Glomerular visceral epithelial cell (primary cell): Measurements from ENCODE around the gene GIT1.

Experiments used
- DNase-seq: peaks from one replicate; pipeline ENCODE4 v3.0.0-alpha.2; 2016; ENCODE audit errors: extremely low spot score

GIT1 gene

DNA sequence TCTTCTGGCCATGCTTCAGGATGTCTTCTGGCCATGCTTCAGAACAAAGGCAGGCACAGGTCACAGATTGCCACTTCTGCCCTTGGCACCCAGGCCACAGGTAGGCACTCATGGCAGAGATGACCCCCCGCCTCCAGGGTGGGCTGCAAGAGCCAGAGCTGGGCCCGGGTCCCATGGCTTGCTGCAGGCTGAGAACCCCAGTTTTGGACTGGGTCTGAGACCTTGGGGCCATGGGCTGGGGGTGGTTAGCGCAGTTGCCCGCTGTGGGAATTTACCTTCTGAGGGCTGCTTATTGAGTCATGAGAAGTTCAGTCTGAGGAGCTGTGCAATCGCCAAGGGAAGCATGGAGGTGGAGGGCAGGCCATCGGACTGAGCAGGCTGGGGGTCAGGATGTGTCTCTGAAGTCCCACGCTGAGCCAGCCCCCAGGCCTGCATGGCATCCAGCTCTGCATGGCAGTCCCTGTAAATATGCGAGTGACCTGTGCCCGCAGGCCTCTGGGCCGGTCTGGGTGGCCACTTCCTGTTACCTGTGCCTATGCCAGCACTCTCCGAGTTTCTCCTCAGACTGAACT lies 5.2 kb upstream of the GIT1 start:
- no peak for DNase-seq

DNA sequence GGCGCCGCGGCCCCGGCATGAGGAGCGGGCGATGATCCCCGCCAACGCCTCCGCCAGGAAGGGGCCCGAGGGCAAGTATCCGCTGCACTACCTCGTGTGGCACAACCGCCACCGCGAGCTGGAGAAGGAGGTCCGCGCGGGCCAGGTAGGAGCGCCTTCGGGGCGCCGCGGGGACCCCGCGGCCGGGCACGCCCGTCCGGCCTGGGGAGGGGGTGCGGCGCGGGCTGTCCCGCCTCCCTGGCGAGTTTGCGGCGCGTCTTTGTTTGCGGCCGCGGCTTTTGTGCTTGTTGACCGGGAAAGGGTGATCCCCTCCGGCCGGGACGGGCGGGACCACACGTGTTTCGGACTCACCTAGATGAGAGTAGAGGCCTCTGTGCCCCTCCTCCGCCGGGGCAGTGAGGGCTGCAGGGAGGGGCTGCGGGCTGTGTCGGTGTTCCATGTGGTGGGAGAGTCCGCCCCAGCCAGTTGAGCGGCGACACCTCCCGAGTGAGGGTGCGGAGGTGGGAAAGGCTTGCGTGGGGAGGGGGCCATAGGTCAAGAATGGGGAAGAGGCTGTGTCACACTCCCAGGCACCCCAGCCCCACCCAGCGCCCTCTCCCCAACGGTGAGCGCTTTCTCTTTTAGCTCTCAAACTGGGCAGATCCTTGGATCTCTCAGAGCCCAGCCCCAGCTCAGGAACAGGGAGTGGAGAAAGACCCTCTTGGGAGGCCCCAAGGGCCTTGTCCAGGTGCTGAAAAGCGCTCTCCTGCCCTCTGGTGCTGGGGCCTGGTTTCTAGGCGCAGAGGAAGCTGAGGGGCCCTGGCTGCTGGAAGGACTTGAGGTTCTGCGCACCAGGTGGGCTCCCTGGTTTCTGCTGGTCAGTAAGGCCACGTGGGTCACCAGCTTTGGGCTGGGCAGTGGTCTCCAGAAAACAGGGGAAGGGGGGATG lies 4.4 kb upstream of the GIT1 start:
- no peak for DNase-seq

DNA sequence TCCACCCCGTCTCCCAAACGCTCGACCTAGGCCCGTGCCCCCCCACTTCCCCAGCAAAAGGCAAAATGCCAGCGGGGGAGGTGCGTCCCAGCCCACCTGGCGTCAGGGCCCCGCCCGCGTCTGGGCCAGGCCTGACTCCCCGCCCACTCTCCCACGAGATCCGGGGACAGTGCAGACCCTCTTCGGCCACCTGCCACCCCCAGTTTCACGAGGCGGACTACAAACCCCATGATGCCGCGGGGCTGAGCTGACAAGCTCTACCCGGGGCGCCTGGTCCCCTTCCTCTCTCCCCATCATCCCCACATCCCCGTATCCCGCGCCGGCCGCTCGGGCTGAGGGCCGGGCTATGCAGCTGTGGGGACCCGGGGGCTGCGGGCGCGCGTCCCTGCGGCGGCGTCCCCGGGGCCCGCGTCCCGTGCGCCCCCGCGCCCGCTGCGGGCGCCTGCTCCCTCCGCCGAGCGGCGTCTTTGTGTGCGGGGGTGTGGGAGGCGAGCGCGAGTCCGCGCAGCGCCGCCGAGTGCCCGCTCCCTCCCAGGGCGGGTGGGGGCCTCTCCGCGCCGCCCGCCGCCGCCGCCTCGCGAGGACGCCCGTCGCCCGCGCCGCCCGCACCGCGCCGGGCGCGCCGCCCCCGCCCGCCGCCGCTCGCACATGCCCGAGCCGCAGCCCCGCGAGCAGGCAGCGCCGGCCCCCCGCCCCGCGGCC lies 3.6 kb upstream of the GIT1 start, which contains the start of gene ANKRD13B:
TSS of gene ANKRD13B (plus strand) at position 283 of the 702 bp plus-strand sequence. CDS start 490 bp downstream, outside the sequence.
- DNase-seq, result no peak

DNA sequence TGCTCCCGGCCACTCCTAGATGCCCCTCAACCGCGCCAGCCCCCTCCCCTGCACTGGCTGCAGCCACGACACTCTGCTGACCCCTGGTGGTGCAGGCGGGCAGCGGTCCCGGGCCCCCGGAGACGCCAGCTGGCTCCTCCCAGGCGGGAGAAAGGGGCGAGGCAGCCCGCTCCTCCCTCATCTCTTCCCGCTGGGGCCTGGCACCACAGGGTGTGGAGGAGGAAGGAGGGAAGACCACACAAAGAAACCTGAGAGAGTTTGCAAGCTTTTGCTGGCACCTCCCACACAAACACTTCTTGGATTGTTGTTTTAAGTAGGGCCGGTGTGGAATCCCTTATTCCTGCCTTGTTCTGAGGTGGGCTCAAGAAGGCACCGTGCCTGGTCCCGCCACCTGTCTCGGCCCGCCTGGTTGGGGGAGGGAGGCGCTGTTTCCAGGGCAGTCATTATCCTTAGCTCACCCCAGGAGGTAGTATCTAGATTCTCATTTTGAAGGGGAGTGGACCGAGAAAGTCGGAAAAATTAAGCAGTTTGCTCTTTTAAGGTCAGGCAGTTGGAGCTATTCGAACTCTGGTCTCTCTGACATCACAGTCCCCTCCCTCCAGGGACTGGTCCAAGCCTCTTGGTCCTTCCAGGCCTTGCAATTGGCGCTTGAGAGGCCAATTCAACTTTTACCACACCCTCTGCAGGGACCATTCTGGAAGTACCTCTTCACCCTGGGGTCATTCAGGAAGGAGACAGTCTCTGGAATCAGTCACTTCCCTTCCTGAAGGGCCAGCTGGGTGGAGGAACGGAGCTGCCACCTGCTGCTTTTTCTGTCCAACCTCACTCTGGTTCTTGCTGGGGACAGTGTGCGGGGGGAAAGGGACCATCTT lies 2.5 kb upstream of the GIT1 start:
- peak; percentile 90 for DNase-seq

DNA sequence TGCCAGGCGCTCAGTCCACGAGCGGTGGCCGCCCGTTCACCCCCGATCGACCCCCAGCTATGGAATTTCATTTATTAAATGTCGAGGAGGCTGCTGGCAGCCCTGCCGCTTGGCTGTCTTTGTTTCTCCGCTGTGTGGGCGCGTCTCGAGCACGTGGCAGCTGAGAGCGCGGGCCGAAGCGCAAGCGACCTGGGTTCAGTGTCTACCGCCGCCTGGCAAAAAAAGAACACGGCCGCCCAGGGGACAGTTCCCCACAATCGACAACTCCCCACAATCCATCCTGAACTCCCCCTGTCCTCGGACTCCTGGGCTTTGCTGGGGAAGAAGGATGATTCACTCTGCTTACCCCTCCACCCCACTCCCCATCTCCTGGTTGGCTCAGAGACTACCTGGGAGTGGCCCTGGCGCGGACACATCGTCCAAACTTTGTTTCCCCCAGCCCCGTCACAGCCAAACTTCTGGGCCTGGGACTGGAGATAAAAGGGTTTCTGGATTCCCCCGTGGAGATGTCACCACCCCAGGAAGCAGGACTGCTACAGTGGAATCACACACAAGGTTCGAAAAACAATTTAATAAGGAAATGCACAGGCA lies 1.8 kb upstream of the GIT1 start:
- peak; percentile 65 for DNase-seq

DNA sequence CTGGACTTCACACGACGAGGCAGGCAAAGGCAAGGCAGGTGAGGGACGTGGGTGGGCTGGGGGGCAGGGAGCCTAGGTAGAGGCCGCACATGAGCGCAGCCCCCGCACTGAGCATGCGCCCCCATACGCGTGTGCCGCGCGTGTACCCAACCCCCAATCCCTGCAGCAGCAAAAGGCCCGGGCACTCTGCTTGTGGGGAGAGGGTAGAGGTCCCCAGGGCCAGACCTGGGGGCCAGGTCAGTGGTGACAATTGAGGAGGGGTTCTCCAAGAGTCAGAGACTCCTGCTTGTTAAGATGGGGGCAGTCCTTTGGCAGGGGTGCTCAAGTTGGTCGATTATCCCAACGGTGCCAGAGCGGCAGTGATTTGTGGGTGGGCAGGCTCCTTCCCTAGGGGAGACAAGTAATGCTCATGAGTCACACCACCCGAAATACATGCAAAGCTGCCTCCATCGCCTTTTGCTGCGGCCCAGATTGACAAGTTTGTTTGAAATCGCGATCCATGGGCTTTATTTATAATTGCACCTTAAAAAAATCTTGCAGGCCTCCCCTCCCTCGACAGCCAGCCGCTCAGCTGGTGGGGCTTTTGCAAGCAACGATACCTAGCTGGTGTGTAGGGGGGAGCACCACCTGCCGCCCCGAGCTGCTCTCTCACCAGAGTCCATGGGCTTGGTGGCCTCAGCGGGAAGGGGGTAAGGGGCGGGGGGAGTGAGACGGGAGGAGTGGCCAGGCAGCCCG lies 1.1 kb upstream of the GIT1 start:
- no peak for DNase-seq

DNA sequence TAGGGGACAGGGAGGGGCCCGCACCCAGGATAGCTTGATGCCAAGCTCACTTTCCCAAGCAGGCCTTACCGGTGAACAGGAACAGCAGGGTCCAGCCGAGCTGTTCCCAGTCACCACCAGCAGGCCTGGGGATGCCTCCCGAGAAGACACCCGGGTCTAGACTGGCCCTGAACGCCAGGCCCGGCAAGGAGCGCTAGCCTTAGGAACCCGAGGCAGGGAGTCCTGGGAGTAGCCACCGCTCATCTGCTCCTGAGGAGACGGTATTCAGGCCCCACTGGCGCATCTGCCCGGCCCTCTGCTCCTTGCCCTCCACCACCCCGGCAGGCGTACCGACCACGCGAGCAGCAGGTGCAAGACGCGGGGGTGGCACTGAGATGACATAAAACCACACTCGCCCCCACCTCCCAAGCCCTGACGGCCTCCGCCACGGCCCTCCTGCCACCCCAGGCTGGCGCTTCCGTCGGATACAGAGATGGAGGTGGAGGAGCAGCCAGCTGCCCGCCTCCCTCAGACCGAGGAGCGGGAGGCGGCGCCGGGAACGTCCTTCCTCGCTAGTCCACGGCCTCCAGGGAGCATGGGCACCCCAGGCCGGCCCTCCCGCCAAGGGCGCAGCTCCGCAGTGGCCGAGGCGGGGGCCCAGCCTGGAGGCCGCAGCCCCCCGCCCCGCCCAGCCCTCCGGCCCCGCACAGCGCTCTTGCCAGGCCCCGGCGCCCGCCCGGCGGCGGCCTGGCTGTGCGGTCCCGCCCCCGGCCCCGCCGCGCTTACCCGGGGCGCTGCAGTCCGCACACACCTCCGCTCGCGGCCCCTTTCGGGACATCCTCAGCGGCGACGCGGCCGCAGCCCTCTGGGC lies 661 bp downstream of the GIT1 start:
- peak; percentile 44 for DNase-seq

DNA sequence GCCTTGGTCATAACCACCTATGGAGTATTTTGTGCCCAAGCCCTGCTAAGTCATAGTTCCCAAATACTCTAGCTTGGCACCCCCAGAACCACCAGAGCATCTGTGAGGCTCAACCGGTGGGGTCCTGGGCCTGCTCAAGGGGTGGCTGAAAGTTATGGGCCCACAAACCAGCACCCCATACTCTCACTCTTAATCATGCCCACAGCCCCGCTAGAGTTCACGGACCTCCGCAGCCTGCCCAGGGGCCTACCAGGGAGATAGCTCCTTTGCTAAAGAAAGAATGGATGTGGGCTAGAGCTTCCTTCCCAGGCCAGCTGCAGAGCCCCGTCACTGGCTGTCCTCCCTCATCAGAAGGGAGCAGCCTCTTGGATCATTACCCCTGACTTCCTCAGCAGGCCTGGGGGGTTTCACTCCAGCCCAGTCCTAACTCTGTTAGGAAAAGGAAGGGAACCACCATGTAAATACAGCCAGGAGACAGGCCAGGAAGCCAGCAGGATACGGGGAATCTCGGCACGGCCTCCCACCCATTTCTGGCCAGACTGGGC lies 1.4 kb downstream of the GIT1 start:
- DNase-seq, result no peak

DNA sequence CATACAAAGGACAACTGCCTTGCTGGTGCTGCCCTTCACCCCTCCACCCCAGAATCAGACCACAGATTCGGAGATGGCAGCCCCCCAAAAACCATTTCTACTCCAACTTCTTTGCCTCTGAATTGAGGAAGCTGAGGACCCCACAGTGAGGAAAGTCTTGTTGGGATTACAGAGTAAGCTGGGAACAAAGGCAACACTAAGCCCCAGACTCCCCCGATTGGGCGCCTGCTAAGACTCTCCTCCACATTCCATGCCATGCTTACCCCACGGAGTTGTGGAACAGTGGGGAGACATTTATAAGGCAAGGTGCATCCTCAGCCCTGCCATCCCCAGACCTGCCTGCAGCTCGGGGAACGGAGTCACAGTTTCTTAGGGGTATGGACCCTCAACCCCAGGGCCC lies 1.9 kb downstream of the GIT1 start:
- DNase-seq, result no peak

DNA sequence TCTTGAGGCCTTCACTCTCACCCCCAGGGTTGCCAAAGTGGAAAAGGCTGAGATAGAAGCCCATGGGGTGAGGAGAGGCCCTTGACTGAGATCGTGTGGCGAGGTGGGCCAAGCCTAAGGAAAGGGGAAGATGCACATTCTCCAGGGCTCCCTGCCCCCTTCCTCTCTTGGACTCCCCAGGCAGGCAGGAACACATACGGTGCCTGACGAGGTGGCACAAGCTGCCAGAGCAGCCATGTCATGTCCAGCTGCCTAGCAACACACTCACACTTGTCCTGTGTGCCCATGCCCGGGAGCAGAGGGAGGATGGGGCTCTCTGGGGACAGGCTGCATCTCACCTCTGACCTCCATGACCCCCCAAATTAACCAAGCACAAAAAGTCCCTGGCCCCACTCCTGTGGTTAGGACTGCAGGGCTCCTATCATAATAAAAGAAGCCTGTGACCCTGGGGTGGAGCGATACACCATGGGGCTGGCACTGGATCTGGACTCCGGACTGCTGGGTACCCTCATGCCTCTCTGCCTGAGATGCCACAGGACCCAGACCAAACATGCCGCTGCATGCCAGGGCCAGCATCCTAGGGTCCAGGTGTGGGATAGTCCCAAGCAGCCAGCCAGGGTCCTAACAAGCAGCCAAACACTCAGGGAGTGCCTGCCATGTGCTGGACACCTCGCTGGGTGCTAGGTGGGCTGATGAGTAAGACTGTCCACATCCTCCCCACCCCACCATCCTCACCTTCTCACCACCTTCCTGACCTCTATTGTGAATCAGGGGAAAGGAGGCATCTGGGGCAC lies 2.6 kb downstream of the GIT1 start:
- no peak for DNase-seq

DNA sequence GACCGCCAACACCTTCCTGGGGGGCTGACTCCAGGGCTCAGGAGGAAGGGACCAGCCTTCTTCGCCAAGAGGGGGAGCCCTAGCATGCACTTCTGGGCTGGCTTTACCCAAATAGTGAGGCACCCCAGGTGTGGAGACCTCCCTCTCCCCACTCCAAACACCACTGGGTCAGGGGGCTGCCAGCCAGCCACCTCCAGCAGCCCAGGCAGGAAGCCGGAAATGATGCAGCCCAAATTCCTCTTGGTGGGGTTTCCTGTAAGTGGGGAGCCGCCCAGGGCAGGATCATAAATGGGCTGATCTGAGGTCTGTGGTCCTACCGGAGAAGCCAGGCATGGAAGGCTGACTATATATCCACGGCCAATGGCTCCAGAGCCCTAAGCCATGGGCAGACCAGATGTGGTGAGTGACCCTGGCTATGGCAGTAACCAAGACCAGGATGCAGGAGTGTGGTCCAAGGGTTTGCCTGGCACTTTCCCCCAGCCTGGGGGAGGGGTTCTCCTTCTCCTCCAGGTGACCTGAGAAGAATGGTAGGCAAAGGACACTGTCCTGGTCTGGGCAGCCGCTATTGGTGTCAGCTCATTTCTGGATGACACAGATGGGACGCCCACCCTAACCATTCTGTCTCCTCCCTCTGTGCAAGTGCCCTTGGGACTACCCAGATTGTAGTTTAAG lies 4.2 kb downstream of the GIT1 start:
- no peak for DNase-seq

DNA sequence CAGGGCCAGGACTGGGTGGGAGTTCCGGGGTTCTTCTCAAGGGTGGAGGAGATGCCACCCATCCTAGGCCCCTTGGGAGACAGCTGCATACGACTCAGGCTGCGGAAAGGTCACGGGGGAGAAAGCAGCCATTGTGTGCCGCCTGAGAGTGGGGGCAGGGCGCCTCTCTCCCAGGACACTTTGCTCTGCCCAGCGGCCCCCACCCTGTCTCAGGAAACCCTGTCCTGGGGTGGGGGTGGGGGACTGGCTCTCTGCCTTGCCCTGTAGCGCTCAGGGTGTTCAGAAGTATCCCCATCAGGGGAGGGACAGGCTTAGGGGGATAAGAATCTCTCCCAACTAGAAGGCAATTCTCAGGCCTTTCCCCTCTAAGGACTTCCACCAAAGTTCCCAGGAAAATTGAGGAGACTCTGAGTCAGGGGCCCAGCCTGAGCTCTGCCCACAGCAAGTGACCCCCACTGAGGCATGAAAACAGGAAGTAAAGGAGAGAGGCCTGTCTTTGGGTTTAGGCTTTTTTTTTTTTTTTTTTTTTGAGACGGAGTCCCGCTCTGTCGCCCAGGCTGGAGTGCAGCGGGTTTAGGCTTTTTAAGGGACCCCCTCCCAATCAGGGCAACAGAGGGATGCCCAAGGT lies 4.9 kb downstream of the GIT1 start:
- DNase-seq, result no peak

DNA sequence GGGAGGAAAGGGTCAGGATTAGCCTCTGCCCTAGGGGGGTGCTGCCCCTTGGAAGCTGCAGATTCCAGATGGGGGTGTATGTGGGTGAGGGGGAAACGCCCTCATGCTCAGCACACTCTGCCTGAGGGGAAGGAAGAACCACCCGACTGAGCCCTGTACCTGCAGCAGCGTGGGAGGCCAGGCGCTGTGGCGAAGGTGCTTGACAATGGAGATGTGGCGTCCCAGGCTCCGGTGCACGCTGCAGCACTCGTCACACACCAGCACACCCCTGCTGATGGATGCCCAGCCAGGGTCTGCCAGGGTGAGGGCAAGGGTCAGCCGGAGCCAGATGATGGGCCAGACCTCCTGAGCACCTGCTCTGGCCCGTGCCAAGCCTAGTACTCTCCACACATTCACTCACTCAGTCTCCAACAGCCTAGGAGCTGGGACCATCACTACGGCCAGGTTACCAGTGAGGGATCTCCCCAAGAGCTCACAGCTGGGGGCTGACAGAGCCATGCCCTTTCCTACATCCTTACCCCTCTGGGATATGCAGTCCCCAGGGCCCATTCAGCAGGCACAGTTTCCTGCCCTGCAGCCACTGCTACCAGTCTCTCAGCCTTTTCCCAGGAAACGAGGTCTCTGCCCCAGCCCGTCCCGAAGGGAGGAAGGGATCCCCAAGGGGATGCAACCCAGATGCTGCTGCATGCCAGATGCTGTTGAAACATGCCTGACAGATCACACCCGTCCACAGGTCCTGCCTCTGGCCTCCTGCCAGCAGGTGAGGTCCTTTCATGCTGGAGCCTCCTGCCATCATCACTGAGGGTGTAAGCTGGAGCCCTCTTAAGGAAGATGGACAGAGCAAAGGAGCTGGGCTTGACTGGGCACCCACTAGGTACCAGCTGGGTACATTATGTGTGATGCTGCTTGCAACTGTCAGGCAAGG lies 5.9 kb downstream of the GIT1 start:
- DNase-seq, result no peak

DNA sequence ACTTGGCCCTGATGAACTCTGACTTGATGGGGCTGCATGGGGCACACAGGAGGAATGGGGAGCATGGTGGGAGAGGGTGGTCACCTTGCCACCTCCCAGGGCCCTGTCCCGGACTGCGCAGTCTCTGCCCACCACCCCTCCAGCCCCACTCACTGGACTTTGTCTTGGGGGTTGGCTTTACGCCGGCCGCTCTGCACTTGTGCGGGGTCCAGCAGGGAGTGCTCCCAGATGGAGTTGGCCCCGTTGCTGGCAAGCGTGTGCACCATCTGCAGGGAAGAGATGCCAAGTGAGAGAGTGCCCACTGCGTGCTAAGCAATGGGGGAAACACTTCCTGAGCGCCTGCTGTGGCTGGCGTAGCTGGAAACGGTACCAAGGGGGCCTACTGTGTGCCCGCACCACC lies 6.7 kb downstream of the GIT1 start:
- no peak for DNase-seq

DNA sequence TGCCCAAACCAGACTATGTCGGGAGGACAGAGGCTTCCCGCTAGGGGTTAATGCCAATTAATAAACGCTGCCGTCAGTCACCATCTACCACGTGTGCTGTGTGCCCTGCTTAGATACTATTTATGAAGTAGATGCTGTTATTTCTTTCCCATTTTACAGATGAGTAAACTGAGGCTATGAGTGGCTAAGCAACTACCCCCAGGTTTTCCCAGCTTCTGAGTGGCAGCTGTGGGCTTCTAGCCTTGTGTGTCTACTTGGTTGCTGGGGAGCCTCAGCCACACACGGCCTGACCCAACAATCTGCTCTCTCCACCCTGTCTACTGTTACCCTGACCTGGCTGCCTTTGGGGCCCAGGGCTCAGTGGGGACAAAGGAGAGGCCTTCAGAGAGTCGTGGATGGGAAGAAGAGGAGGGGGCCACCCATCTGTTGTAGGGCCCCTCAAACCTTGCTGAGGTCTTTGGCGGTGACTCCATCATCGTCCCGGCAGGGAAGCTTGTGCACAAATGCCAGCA lies 7.1 kb downstream of the GIT1 start:
- DNase-seq, result no peak

DNA sequence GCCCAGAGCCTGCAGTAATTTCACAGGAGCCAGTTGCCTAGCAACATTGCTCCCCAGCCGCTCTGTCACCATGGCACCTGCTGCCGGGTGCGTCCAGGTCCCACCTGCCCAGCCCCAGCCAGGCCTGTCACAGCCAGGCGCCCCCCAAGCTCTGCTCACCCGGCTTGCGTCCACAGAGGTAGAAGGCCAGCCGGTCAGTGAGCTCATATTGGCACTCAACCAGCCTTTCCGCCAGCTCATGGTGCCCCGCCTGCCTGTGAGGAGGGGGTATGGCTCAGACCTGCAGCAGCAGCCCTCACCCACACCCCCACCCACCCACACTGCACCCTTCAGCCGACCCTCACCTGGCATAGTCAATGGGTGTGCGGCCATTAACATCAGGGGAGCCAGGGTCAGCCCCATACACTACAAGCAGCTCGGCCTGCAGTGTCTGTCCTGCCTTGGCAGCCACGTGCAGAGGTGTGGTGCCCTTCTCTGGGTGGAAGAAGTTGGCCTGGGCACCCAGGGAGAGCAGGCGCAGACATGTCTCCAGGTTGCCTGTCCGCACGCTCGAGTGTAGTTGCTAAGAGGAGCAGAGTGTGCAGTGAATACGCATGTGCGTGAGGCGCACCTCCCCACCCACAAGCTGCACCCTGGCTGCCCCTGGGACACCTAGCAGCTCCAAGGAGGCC lies 7.7 kb downstream of the GIT1 start:
- DNase-seq, result no peak
